HCEC 1CT (cell line): Measurements from ENCODE around the gene KCNMA1.
"Not testable (repeated sequence)": the region's sequence is repeated elsewhere in the genome, so short reads cannot be mapped to it uniquely, and the experiment has no call there.

ENCODE experiments used
- DNase-seq: peaks from one replicate; pipeline ENCODE4 v3.0.0-alpha.2; 2017

Gene KCNMA1

GRCh38 chr10:77357185-77357584, 280.4 kb downstream of the KCNMA1 start:
- DNase-seq = no peak

- peak; percentile 98 for DNase-seq
These were observed 281.8 kb downstream of the KCNMA1 start for GRCh38 chr10:77355844-77356243.

GRCh38 chr10:77351386-77351785, 286.2 kb downstream of the KCNMA1 start:
- DNase-seq = peak; percentile 69

GRCh38 chr10:77350711-77351119, 286.9 kb downstream of the KCNMA1 start:
- peak; percentile 99 for DNase-seq

GRCh38 chr10:77350134-77350533, 287.5 kb downstream of the KCNMA1 start:
- no peak for DNase-seq

- no peak for DNase-seq
These were observed 288.4 kb downstream of the KCNMA1 start for GRCh38 chr10:77349226-77349625.

- DNase-seq = no peak
These were observed 288.9 kb downstream of the KCNMA1 start for GRCh38 chr10:77348751-77349150.

GRCh38 chr10:77348082-77348481, 289.5 kb downstream of the KCNMA1 start:
- DNase-seq = peak; percentile 16

GRCh38 chr10:77347052-77347451, 290.6 kb downstream of the KCNMA1 start:
- no peak for DNase-seq

- DNase-seq = no peak
These were observed 296.6 kb downstream of the KCNMA1 start for GRCh38 chr10:77341055-77341454.

GRCh38 chr10:77339872-77340271, 297.7 kb downstream of the KCNMA1 start:
- not testable (repeated sequence) for DNase-seq

GRCh38 chr10:77339166-77339565, 298.4 kb downstream of the KCNMA1 start:
- no peak for DNase-seq

- DNase-seq = no peak
These were observed 299.5 kb downstream of the KCNMA1 start for GRCh38 chr10:77338143-77338542.

GRCh38 chr10:77334501-77334900, 303.1 kb downstream of the KCNMA1 start:
- no peak for DNase-seq

GRCh38 chr10:77333610-77334340, 303.8 kb downstream of the KCNMA1 start:
- DNase-seq = no peak

GRCh38 chr10:77332256-77332655, 305.4 kb downstream of the KCNMA1 start:
- no peak for DNase-seq

GRCh38 chr10:77328272-77328816, 309.3 kb downstream of the KCNMA1 start:
- DNase-seq = no peak

GRCh38 chr10:77325233-77325537, 312.4 kb downstream of the KCNMA1 start:
- no peak for DNase-seq

- DNase-seq = peak; percentile 42
These were observed 315.8 kb downstream of the KCNMA1 start for GRCh38 chr10:77321838-77322237.

- DNase-seq = peak; percentile 96
These were observed 316.6 kb downstream of the KCNMA1 start for GRCh38 chr10:77320971-77321471.

- DNase-seq = peak; percentile 47
These were observed 318.1 kb downstream of the KCNMA1 start for GRCh38 chr10:77319557-77319956.

- DNase-seq = no peak
These were observed 318.9 kb downstream of the KCNMA1 start for GRCh38 chr10:77318739-77319138.

GRCh38 chr10:77317221-77317620, 320.4 kb downstream of the KCNMA1 start:
- no peak for DNase-seq

GRCh38 chr10:77315496-77316129, 322.0 kb downstream of the KCNMA1 start:
- no peak for DNase-seq
